BJ (cell line): ENCODE results near the gene ZC3H13. TPM values are rescaled to one million over a fixed set of nuclear protein-coding genes. Genes with fewer than 3 reads are reported as not detected.

Experiments
- CTCF ChIA-PET: fragments of 350-600 bp; formaldehyde crosslinking; extraction: SDS; loops from one replicate; lab custom pipeline; 2021; ENCODE audit warnings: antibody characterized with exemption, inconsistent platforms; lab: Yijun Ruan, JAX
- POLR2A ChIA-PET: fragments of 300-600 bp; sonication (Branson Sonifier 250); formaldehyde crosslinking; extraction: SDS; loops from one replicate; lab custom pipeline; 2021; ENCODE audit warnings: antibody characterized with exemption; lab: Charles Lee
- DNase-seq: peaks from one replicate; pipeline ENCODE4 v3.0.0-alpha.2; 2011; ENCODE audit warnings: low read depth
- H3K27me3 ChIP-seq: 2 replicates; pipeline ENCODE4 v1.6.0; 2011; ENCODE audit warnings: low read length; ENCODE audit not compliant: control insufficient read depth, insufficient read depth
- H3K36me3 ChIP-seq: 2 replicates; pipeline ENCODE4 v1.5.1; 2011; ENCODE audit warnings: low read length; ENCODE audit not compliant: control insufficient read depth, insufficient read depth
- H3K4me3 ChIP-seq: 2 replicates; pipeline ENCODE4 v1.5.1; 2011; ENCODE audit warnings: low read depth, mild to moderate bottlenecking, control low read depth, low read length
- polyA plus RNA-seq: library from polyadenylated mRNA; depleted of rRNA; stranded (reverse); fragments of >200 nt; gene quantifications from 2 replicates; pipeline ENCODE4 v1.2.3, GENCODE V29; 2011
- TF ChIP-seq, protein P1 (sequence below): IDR thresholded peaks from 2 replicates; pipeline ENCODE4 v1.5.1; 2011; ENCODE audit warnings: low read depth, mild to moderate bottlenecking, control low read depth, inconsistent platforms, low read length, moderate library complexity; ENCODE audit not compliant: insufficient read depth

Gene ZC3H13
- polyA plus RNA-seq, 1 experiment, result 1.9 TPM

- no peaks in the 10 kb centered on the region for H3K27me3 ChIP-seq
- POLR2A ChIA-PET, result no interaction called here
- peaks cover 6% of the 10 kb centered on the region; the same call in 1 of the 2 replicates for H3K36me3 ChIP-seq
- H3K4me3 ChIP-seq, result no peak overlapping the region
- DNase-seq, result no peak
- TF ChIP-seq, protein P1, sequence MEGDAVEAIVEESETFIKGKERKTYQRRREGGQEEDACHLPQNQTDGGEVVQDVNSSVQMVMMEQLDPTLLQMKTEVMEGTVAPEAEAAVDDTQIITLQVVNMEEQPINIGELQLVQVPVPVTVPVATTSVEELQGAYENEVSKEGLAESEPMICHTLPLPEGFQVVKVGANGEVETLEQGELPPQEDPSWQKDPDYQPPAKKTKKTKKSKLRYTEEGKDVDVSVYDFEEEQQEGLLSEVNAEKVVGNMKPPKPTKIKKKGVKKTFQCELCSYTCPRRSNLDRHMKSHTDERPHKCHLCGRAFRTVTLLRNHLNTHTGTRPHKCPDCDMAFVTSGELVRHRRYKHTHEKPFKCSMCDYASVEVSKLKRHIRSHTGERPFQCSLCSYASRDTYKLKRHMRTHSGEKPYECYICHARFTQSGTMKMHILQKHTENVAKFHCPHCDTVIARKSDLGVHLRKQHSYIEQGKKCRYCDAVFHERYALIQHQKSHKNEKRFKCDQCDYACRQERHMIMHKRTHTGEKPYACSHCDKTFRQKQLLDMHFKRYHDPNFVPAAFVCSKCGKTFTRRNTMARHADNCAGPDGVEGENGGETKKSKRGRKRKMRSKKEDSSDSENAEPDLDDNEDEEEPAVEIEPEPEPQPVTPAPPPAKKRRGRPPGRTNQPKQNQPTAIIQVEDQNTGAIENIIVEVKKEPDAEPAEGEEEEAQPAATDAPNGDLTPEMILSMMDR, result no peak
- CTCF ChIA-PET, result no interaction called here
These were observed 77.2 kb downstream of the ZC3H13 start for GRCh38 chr13:45975337-45975736.

DNA sequence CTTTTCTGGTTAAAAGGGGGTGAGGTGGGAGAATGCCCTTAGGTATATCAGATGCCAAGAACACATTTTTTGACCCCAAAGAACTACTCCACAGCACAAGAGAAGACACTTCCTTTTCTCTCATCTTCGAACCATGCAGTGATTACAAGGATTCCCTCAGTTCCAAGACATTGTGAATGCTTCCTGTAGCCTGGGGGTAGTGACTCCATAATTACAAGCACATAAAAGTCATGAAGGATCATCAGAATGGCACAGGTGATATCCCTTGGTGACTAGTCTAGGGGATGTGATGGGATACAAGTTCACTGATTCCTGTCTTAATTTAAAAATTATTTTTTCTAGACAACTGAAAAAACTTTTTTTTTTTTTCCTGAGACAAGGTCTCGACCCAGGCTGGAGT, 78.0 kb downstream of the ZC3H13 start:
- no peak for DNase-seq
- no peaks in the 10 kb centered on the region for H3K27me3 ChIP-seq
- H3K4me3 ChIP-seq, result no peak overlapping the region
- TF ChIP-seq, protein P1, result no peak
- CTCF ChIA-PET, result no interaction called here
- POLR2A ChIA-PET, result no interaction called here
- H3K36me3 ChIP-seq, result peaks cover 9% of the 10 kb centered on the region

DNA sequence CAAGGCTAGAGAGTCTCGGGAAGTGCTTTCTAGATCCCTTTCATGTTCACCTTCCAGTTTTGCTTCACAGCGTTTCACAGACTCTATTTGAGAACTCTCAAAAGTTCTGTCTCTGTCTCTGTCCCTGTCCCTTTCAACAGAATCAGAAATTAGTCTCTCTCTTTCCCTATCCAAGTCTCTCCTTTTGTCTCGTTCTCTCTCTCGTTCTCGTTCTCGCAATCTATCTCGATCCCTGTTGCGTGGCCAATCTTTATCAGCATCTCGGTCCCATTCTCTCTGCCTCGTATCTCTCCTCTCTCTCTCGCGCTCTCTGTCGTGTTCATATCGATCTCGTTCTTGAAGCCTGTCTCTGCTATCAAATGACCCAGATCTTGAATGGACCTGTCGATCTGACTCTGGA, 85.0 kb downstream of the ZC3H13 start:
- Histone ChIP-seq H3K36me3 (peaks cover 14% of the 10 kb centered on the region), H3K27me3 (no peaks in the 10 kb centered on the region), H3K4me3 (no peak overlapping the region)
- TF ChIP-seq, protein P1, result no peak
- CTCF ChIA-PET, result no interaction called here
- POLR2A ChIA-PET, result no interaction called here
- no peak for DNase-seq

GRCh38 chr13:45966715-45967114, 85.8 kb downstream of the ZC3H13 start:
- TF ChIP-seq, protein P1, result no peak
- Histone ChIP-seq H3K27me3 (no peaks in the 10 kb centered on the region), H3K4me3 (no peak overlapping the region), H3K36me3 (peaks cover 13% of the 10 kb centered on the region)
- ChIA-PET POLR2A (no interaction called here), CTCF (no interaction called here)
- DNase-seq, result no peak

GRCh38 chr13:45961468-45961867, 91.1 kb downstream of the ZC3H13 start:
- Histone ChIP-seq H3K36me3 (peaks cover 2% of the 10 kb centered on the region), H3K27me3 (no peaks in the 10 kb centered on the region), H3K4me3 (no peak overlapping the region)
- ChIA-PET POLR2A (no interaction called here), CTCF (no interaction called here)
- DNase-seq, result no peak
- TF ChIP-seq, protein P1, result no peak
